Lower leg skin (tissue), 3 donors: ENCODE results near the gene XAGE5.

ENCODE experiments used
- CTCF ChIP-seq, 3 donors: fragments of 450-650 bp; IDR thresholded peaks; one replicate each; pipeline ENCODE4 v1.5.1; 2016; ENCODE audit warnings: antibody characterized with exemption in 3 of 3, mild to moderate bottlenecking in 3 of 3, moderate library complexity in 2 of 3
- POLR2A ChIP-seq, 2 donors: fragments of 450-650 bp; IDR thresholded peaks; one replicate each; pipeline ENCODE4 v1.6.1; 2016 to 2017; ENCODE audit warnings: antibody characterized with exemption in 2 of 2, mild to moderate bottlenecking in 1 of 2, moderate library complexity in 1 of 2

- TF ChIP-seq CTCF (IDR thresholded peaks at IDR 0.05) = no peak
- no peak for TF ChIP-seq POLR2A (IDR thresholded peaks at IDR 0.05)
Measured at GRCh38 chrX:52839137-52839536, 28.1 kb downstream of the XAGE5 start.
